A673 (cell line): Measurements from ENCODE around the gene GABARAP.

Experiments used
- CTCF ChIP-seq: fragments of 300-800, 200-600 bp; sonication (generic); conservative IDR thresholded peaks from 2 replicates; pipeline ENCODE4 v1.5.1; 2017; ENCODE audit warnings: low read depth, mild to moderate bottlenecking, antibody characterized with exemption, low read length, moderate library complexity, mixed read lengths
- EZH2 ChIP-seq: fragments of 200-600 bp; sonication (generic); IDR thresholded peaks from 2 replicates; pipeline ENCODE4 v1.6.1; 2017; ENCODE audit warnings: borderline replicate concordance, low read depth, mild to moderate bottlenecking, mixed read lengths, antibody characterized with exemption, low read length; ENCODE audit not compliant: poor library complexity, severe bottlenecking

- TF ChIP-seq CTCF (no peak), EZH2 (no peak)
These were observed 16.4 kb downstream of the GABARAP start for GRCh38 chr17:7225711-7226331.
